Spleen (tissue), 7 donors: ENCODE results near the gene GALNT16.

ENCODE experiments used
- CTCF ChIP-seq, 11 experiments: fragments of 200-600 bp in 7 of 11; fragments of 450-650 bp in 4 of 11; sonication (generic) in 4 of 11; IDR thresholded peaks in 8 of 11; conservative IDR thresholded peaks in 3 of 11; 1 replicate in 7 of 11; 2 replicates in 4 of 11; pipeline versions ENCODE4 v1.4.0 to v1.8.0; 2016 to 2021; ENCODE audit warnings: antibody characterized with exemption in 11 of 11, inconsistent platforms in 4 of 11, mild to moderate bottlenecking in 1 of 11
- POLR2AphosphoS5 ChIP-seq, 3 donors: sonication (generic); formaldehyde crosslinking; IDR thresholded peaks; one replicate each; pipeline ENCODE4 v1.5.1; 2017; ENCODE audit warnings: antibody characterized with exemption in 3 of 3
- donor health status: DM: no; HTN: no; CAD: no; lungs with moderate emphysema.
- donor health status: DM: no; HTN: no; CAD: no.
- donor health status: DM: no; HTN: no; CAD: no.

DNA sequence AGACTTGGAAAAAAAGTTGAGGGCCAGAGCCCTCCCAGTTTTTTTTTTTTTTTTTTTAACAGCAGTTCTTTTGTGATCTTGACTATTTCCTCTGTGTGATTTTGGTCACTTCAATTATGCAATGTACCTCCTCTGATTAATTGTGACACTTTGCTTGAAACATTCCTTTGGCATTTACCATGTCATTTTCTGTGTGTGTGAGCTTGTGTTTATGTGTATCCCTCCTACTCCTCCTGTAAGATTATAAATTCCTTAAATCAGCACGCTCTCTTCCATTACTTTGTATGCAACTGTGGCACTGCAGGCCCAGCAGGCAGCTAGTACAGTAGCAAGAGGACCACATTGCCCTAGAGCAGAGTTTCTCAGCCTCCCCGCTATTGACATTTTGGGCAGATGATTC, 33.2 kb upstream of the GALNT16 start:
- TF ChIP-seq CTCF (IDR thresholded peaks at IDR 0.05 in 8 of 11, conservative IDR thresholded peaks at IDR 0.05 in 3 of 11): no peak
- TF ChIP-seq POLR2AphosphoS5 (IDR thresholded peaks at IDR 0.05): no peak
